ENCODE results near the gene KCTD18. TPM values are rescaled to one million over a fixed set of nuclear protein-coding genes. Genes with fewer than 3 reads are reported as not detected.

The KCTD18 gene
- total RNA-seq, 2 experiments from 2014 or later, result 15.2 to 16.7 TPM

- intact Hi-C loops (cut with micrococcal nuclease), result no loop called here
- ChIA-PET CTCF (interaction anchor here (1.8 kb wide), 1 partner anchor 57 kb away, joined by 4 read pairs; no protein-coding TSS in a partner anchor), POLR2A (no interaction called here)
- H3K27ac Mint-ChIP-seq, result no peak overlapping the region
- peaks cover 21% of the 10 kb centered on the region for H3K4me1 Mint-ChIP-seq (ENCODE audit: low read depth)
- H3K36me3 Mint-ChIP-seq (ENCODE audit: low read depth), result peaks cover 6% of the 10 kb centered on the region
- peaks cover 3% of the 10 kb centered on the region for H3K27me3 Mint-ChIP-seq
- no peak for ATAC-seq
- no peak for DNase-seq
- no peak overlapping the region for H3K4me3 Mint-ChIP-seq
- no peaks in the 10 kb centered on the region for H3K9me3 Mint-ChIP-seq
- no peak for TF ChIP-seq CTCF (IDR thresholded peaks at IDR 0.05)
Measured at GRCh38 chr2:200528228-200528627, 18.4 kb upstream of the KCTD18 start.

DNA sequence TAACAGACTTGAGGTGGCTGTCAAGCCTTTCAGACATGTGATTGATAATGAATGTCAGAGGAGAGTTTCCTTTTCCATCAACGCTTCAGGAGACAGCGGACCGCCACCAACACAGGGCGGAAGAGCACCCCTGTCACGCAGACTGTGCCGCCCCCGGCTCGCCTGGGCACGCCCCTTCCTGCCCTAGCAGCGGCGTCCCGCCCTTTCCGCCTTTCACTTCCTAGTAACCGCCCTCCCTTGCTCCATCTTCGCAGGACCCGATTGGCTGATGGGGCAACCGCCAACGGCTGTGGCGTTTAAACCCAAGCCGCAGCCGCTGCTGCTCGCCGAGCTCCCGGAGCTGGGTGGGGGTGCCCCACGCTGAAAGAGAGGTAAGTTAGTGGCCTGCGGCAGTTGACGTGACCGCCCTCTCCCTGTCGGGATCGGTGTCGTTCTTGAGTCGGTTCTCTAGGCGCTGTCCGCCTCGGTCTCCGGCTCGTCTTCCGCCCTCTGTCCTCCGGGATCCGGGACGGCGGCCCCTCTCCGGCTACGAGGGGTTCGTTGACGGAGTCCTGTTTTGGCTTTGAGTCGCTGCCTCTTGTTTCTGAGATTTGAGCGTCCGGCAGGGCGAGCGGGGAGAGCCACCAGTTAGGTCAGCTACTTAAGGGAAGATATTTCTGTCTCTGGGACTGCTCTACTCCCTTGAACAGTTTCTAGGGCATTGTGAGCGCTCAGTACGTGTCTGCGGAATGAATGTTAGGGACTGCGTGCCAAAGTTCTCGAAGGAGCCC lies 16.2 kb upstream of the KCTD18 start, which contains the start of gene SGO2:
TSS of gene SGO2 (plus strand) at position 326 of the 770 bp plus-strand sequence. CDS start 6,769 bp downstream, outside the sequence.
- Mint-ChIP-seq H3K36me3 (ENCODE audit: low read depth) (peaks cover 3% of the 10 kb centered on the region), H3K9me3 (no peaks in the 10 kb centered on the region), H3K4me3 (peak within 1 kb of the TSS; percentile 99), H3K4me1 (ENCODE audit: low read depth) (peaks cover 21% of the 10 kb centered on the region), H3K27me3 (peaks cover 3% of the 10 kb centered on the region), H3K27ac (peak within 1 kb of the TSS; percentile 88)
- ATAC-seq (peak; percentile 99), DNase-seq (peak; percentile 98)
- intact Hi-C loops (cut with micrococcal nuclease), result no loop called here
- CTCF ChIA-PET, result interaction anchor here (0.6 to 5.2 kb wide), 10 partner anchors 8 to 380 kb away, joined by 3 to 44 read pairs (median 4); partner anchors contain the start of gene KCTD18
- POLR2A ChIA-PET, result interaction anchor here (1.0 to 1.5 kb wide), 3 partner anchors 9 to 285 kb away, joined by 3 to 6 read pairs (median 4); no protein-coding TSS in a partner anchor
- TF ChIP-seq CTCF (IDR thresholded peaks at IDR 0.05), result no peak

GRCh38 chr2:200525551-200525881 lies 15.6 kb upstream of the KCTD18 start:
- H3K4me3 Mint-ChIP-seq, result peak overlapping the region; percentile 99
- peaks cover 3% of the 10 kb centered on the region for H3K27me3 Mint-ChIP-seq
- no peak for ATAC-seq
- peaks cover 3% of the 10 kb centered on the region for H3K36me3 Mint-ChIP-seq (ENCODE audit: low read depth)
- peak overlapping the region; percentile 88 for H3K27ac Mint-ChIP-seq
- intact Hi-C loops (cut with micrococcal nuclease), result no loop called here
- DNase-seq, result no peak
- H3K4me1 Mint-ChIP-seq (ENCODE audit: low read depth), result peaks cover 21% of the 10 kb centered on the region
- ChIA-PET POLR2A (interaction anchor here (0.6 to 1.5 kb wide), 3 partner anchors 10 to 327 kb away, joined by 3 to 6 read pairs (median 3); no protein-coding TSS in a partner anchor), CTCF (interaction anchor here (1.0 to 5.2 kb wide), 8 partner anchors 9 to 201 kb away, joined by 3 to 44 read pairs (median 4); partner anchors contain the start of gene KCTD18)
- H3K9me3 Mint-ChIP-seq, result no peaks in the 10 kb centered on the region
- TF ChIP-seq CTCF (IDR thresholded peaks at IDR 0.05), result no peak

DNA sequence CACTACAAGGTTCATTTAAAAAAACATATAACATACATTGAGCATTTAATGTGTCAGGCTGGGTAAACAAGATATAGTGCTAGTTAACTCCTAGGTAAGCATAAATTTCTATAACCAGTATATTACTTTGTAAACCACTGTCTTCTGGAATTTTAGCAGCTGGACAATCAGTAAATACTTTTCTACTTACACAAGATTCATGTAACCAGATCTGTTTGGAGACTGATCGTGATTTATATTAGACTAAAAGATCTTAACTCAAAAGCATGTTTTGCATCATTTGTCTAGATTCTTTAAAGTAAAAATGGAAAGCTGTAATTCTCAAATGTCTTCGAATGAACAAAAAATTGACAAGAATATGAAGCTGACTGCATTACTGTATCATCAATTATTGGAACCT lies 15.2 kb upstream of the KCTD18 start:
- DNase-seq, result no peak

More for the DNA sequence above, 15.2 kb upstream of the KCTD18 start:
- intact Hi-C loops (cut with micrococcal nuclease), result no loop called here
- Mint-ChIP-seq H3K36me3 (ENCODE audit: low read depth) (peaks cover 3% of the 10 kb centered on the region), H3K4me3 (no peak overlapping the region), H3K27me3 (peaks cover 3% of the 10 kb centered on the region), H3K9me3 (no peaks in the 10 kb centered on the region), H3K4me1 (ENCODE audit: low read depth) (peaks cover 21% of the 10 kb centered on the region), H3K27ac (no peak overlapping the region)
- no peak for TF ChIP-seq CTCF (IDR thresholded peaks at IDR 0.05)
- POLR2A ChIA-PET, result interaction anchor here (0.6 to 1.0 kb wide), 2 partner anchors 188 to 328 kb away, joined by 3 read pairs; no protein-coding TSS in a partner anchor
- ATAC-seq, result no peak
- CTCF ChIA-PET, result interaction anchor here (1.0 to 5.2 kb wide), 6 partner anchors 8 to 200 kb away, joined by 3 to 44 read pairs (median 4); partner anchors contain the start of gene KCTD18
